ENCODE measurements around the gene SF3B1. TPM values are rescaled to one million over a fixed set of nuclear protein-coding genes. Genes with fewer than 3 reads are reported as not detected.

SF3B1 gene
- total and polyA plus RNA-seq, 2 of the 13 experiments (the other 11 are each of a cell fraction or from before 2014, with no cell fraction given) = 387 to 750 TPM

DNA sequence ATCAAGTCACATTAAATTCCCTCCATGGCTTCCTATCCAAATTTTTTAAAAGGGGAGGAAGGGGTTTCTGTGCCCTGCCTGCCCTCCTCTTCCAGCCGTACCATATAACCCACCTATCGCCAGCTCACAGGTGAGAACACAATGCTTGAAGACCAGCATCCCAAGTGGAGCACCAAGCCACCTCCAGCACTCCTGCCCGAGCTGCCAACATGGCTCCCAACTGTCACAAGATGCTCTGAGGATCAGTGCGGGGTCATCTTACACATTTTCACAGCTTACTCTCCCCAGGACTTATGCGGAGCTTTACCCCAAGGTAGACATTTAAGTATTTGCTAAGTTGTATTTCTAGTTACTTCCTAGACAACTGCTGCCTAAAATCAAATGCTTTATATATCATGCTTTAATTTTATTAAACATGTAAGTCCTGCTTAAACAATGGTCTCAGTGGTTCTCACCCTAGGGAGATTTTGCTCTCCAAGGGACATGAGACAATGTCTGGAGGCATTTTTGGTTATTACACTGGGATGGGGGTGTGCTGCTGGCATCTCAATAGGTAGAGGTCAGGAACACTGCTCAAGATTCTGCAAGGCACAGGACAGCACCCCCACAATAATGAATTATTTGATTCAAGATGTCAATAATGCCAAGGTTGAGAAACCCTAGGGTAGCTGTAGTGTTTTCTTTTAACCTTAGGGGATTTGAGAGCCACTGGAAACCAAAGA is 45.8 kb downstream of the SF3B1 start:
- DNase-seq (ENCODE audit: low spot score) = no peak
- Histone ChIP-seq H3K4me2 (ENCODE audit: low read depth, low read length) (no peak overlapping the region), H3K27ac (ENCODE audit: extremely low read length, insufficient read depth, low read length) (no peak overlapping the region), H3K4me1 (ENCODE audit: insufficient read depth, low read length) (no peaks in the 10 kb centered on the region), H3K36me3 (replicated peaks in 1 of 2; ENCODE audit: control insufficient read depth in 1 of 2, insufficient read depth in 2 of 2, low read length in 2 of 2) (peaks cover 4 to 22% of the 10 kb centered on the region in 2 experiments), H3K9ac (ENCODE audit: insufficient read depth, low read depth, low read length) (no peak overlapping the region), H3K4me3 (replicated peaks in 1 of 3; ENCODE audit: insufficient read depth in 1 of 3, low read depth in 2 of 3, low read length in 3 of 3) (no peak overlapping the region), H3K79me2 (ENCODE audit: insufficient read depth, low read length) (no peaks in the 10 kb centered on the region), H4K20me1 (ENCODE audit: insufficient read depth, low read length) (no peaks in the 10 kb centered on the region), H2AFZ (ENCODE audit: low read length) (no peak overlapping the region), H3K27me3 (ENCODE audit: control insufficient read depth in 1 of 2, insufficient read depth in 2 of 2, low read length in 2 of 2) (no peaks in the 10 kb centered on the region), H3K9me3 (ENCODE audit: low read length) (no peaks in the 10 kb centered on the region)
- BruUV-seq (replicated peaks) = no TSS peak
- ChIA-PET CTCF (ENCODE audit: low intra/inter-chr PET ratio, low total read pairs) (no interaction called here), POLR2A (no interaction called here)
- WGBS (ENCODE audit: low lambda C conversion rate) = 96% methylated on average over 5 of the region's 5 CpGs
- ATAC-seq = peak; percentile 30
- FAIRE-seq = no peak
- intact Hi-C loops (cut with micrococcal nuclease; ENCODE audit: unreplicated experiment) = no loop called here
- TF ChIP-seq ZNF644 (CRISPR knock-in tag; IDR thresholded peaks at IDR 0.05; ENCODE audit: low read depth) (no peak), RBM22 (optimal IDR thresholded peaks at IDR 0.05; ENCODE audit: low read length) (peak; percentile 77), PAF1 (CRISPR knock-in tag; IDR thresholded peaks at IDR 0.05) (peak; percentile 60; the same call in 1 of the 2 replicates), PAWR (CRISPR knock-in tag; IDR thresholded peaks at IDR 0.05; ENCODE audit: borderline replicate concordance) (no peak), POLR2AphosphoS5 (IDR thresholded peaks at IDR 0.05; ENCODE audit: low read depth, low read length) (peak; percentile 31; the same call in 1 of the 2 replicates), POLR2G (IDR thresholded peaks at IDR 0.05; ENCODE audit: low read depth, low read length) (peak; percentile 51), TAF15 (IDR thresholded peaks at IDR 0.05; ENCODE audit: low read depth, low read length, poor library complexity, severe bottlenecking) (no peak), KDM2A (CRISPR knock-in tag; IDR thresholded peaks at IDR 0.05; ENCODE audit: borderline replicate concordance, low read depth) (0 out of 2 replicates have a peak, but pooled peaks have one; percentile 16), POLR2A (IDR thresholded peaks at IDR 0.05; ENCODE audit: insufficient read depth in 1 of 2, low read depth in 2 of 2, low read length in 2 of 2) (0 out of 4 replicates have a peak, but pooled peaks of 1 of the 2 experiments have one; percentile 19)
- TF ChIP-seq, protein P1, sequence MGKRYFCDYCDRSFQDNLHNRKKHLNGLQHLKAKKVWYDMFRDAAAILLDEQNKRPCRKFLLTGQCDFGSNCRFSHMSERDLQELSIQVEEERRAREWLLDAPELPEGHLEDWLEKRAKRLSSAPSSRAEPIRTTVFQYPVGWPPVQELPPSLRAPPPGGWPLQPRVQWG (CRISPR knock-in tag; IDR thresholded peaks at IDR 0.05; ENCODE audit: borderline replicate concordance, low read depth) = no peak
- in situ Hi-C loops (cut with HindIII; ENCODE audit: extremely low pct_ligation_motif_present, low pct_unique_long_range_greater_than_20kb) = loop anchor here (10.0 to 25.0 kb wide), 2 partner anchors 386 to 627 kb away; no protein-coding TSS in a partner anchor
